Breast epithelium (tissue), 4 donors: ENCODE data around the gene PALMD. TPM values are rescaled to one million over a fixed set of nuclear protein-coding genes. Genes with fewer than 3 reads are reported as not detected.

Experiments
- DNase-seq, 2 donors: peaks; one replicate each; pipeline ENCODE4 v3.0.0-alpha.2; 2019; ENCODE audit warnings: low spot score in 2 of 2
- H3K27ac ChIP-seq, 2 donors: fragments of 200-600 bp; sonication (generic) in 1 of 2; one replicate each; pipeline ENCODE4 v1.5.1; 2016 to 2019; ENCODE audit warnings: mild to moderate bottlenecking in 1 of 2
- H3K27me3 ChIP-seq, 2 donors: fragments of 200-600 bp; sonication (generic) in 1 of 2; one replicate each; pipeline versions ENCODE4 v1.5.1 to v1.6.0; 2017 to 2019; ENCODE audit warnings: control low read depth in 1 of 2, mild to moderate bottlenecking in 1 of 2
- H3K36me3 ChIP-seq: fragments of 200-600 bp; one replicate; pipeline ENCODE4 v1.5.1; 2019
- H3K4me1 ChIP-seq, 2 donors: fragments of 200-600 bp; sonication (generic); one replicate each; pipeline ENCODE4 v1.5.1; 2016 to 2019; ENCODE audit warnings: control low read depth in 1 of 2
- H3K4me3 ChIP-seq, 3 donors: fragments of 200-600 bp; sonication (generic); 1 replicate in 2 of 3; 2 replicates in 1 of 3; pipeline ENCODE4 v1.5.1; 2016 to 2019; ENCODE audit warnings: mild to moderate bottlenecking in 3 of 3, moderate library complexity in 2 of 3
- H3K9me3 ChIP-seq, 2 donors: fragments of 200-600 bp; sonication (generic) in 1 of 2; one replicate each; pipeline ENCODE4 v1.5.1; 2016 to 2019; ENCODE audit warnings: control low read depth in 1 of 2
- CTCF ChIP-seq, 3 donors: fragments of 450-650 bp; IDR thresholded peaks; one replicate each; pipeline ENCODE4 v1.5.1; 2016 to 2017; ENCODE audit warnings: antibody characterized with exemption in 3 of 3, mild to moderate bottlenecking in 3 of 3, moderate library complexity in 3 of 3
- POLR2A ChIP-seq: fragments of 450-650 bp; IDR thresholded peaks from one replicate; pipeline ENCODE4 v1.6.1; 2016; ENCODE audit warnings: antibody characterized with exemption, mild to moderate bottlenecking, moderate library complexity
- POLR2AphosphoS5 ChIP-seq, 3 donors: sonication (generic); formaldehyde crosslinking; IDR thresholded peaks; one replicate each; pipeline ENCODE4 v1.6.1; 2017; ENCODE audit warnings: antibody characterized with exemption in 3 of 3
- intact Hi-C: fragments of 100-400 bp; cut with DNase I; formaldehyde crosslinking; loops from one replicate; pipeline ENCODE4 v1.15.1; 2023; ENCODE audit warnings: low total_unique reads
- total RNA-seq, 3 donors: library from RNA; depleted of rRNA; stranded (reverse); fragments of >200 nt; gene quantifications; one replicate each; pipeline ENCODE4 v1.1.0, GENCODE V29; 2016

The PALMD gene
- total RNA-seq, 3 donors from 2014 or later, result 35.3 to 96.7 (median 77.7) TPM

GRCh38 chr1:99700020-99700419, 54.1 kb downstream of the PALMD start:
- Histone ChIP-seq H3K9me3 (peaks cover 0 to 4% of the 10 kb centered on the region in 2 donors), H3K27ac (no peak overlapping the region), H3K27me3 (no peaks in the 10 kb centered on the region), H3K4me1 (no peaks in the 10 kb centered on the region), H3K36me3 (no peaks in the 10 kb centered on the region), H3K4me3 (no peak overlapping the region)
- intact Hi-C loops, result no loop called here
- TF ChIP-seq POLR2A, result no peak
- TF ChIP-seq POLR2AphosphoS5 (IDR thresholded peaks at IDR 0.05), result no peak
- no peak for TF ChIP-seq CTCF (IDR thresholded peaks at IDR 0.05)
- no peak for DNase-seq

GRCh38 chr1:99702221-99702620, 56.3 kb downstream of the PALMD start:
- Histone ChIP-seq H3K27ac (no peak overlapping the region), H3K9me3 (peaks cover 0 to 4% of the 10 kb centered on the region in 2 donors), H3K27me3 (no peaks in the 10 kb centered on the region), H3K36me3 (no peaks in the 10 kb centered on the region), H3K4me3 (no peak overlapping the region), H3K4me1 (no peaks in the 10 kb centered on the region)
- DNase-seq, result no peak
- intact Hi-C loops, result no loop called here
- no peak for TF ChIP-seq POLR2AphosphoS5 (IDR thresholded peaks at IDR 0.05)
- TF ChIP-seq CTCF (IDR thresholded peaks at IDR 0.05), result no peak
- TF ChIP-seq POLR2A, result no peak

- Histone ChIP-seq H3K27ac (peak overlapping the region in 1 of 2 donors; percentile 60), H3K4me3 (peak overlapping the region in 1 of 3 donors; percentile 23), H3K36me3 (no peaks in the 10 kb centered on the region), H3K9me3 (peaks cover 0 to 4% of the 10 kb centered on the region in 2 donors), H3K4me1 (no peaks in the 10 kb centered on the region), H3K27me3 (no peaks in the 10 kb centered on the region)
- no peak for DNase-seq
- intact Hi-C loops, result no loop called here
- TF ChIP-seq POLR2A (no peak), POLR2AphosphoS5 (IDR thresholded peaks at IDR 0.05) (no peak), CTCF (IDR thresholded peaks at IDR 0.05) (no peak)
Measured at GRCh38 chr1:99704356-99704816, 58.5 kb downstream of the PALMD start.

GRCh38 chr1:99705385-99705784, 59.5 kb downstream of the PALMD start:
- DNase-seq, result no peak
- intact Hi-C loops, result no loop called here
- H3K4me3 ChIP-seq, result no peak overlapping the region
- H3K27ac ChIP-seq, result no peak overlapping the region
- TF ChIP-seq POLR2AphosphoS5 (IDR thresholded peaks at IDR 0.05) (no peak), POLR2A (no peak), CTCF (IDR thresholded peaks at IDR 0.05) (no peak)
- no peaks in the 10 kb centered on the region for H3K36me3 ChIP-seq
- no peaks in the 10 kb centered on the region for H3K27me3 ChIP-seq
- peaks cover 0 to 4% of the 10 kb centered on the region in 2 donors for H3K9me3 ChIP-seq
- no peaks in the 10 kb centered on the region for H3K4me1 ChIP-seq

- no peaks in the 10 kb centered on the region for H3K4me1 ChIP-seq
- intact Hi-C loops, result no loop called here
- TF ChIP-seq CTCF (IDR thresholded peaks at IDR 0.05) (peak; percentile 75 to 89 (median 82)), POLR2A (no peak), POLR2AphosphoS5 (IDR thresholded peaks at IDR 0.05) (no peak)
- no peaks in the 10 kb centered on the region for H3K9me3 ChIP-seq
- H3K36me3 ChIP-seq, result peaks cover 2% of the 10 kb centered on the region
- DNase-seq, result peak; percentile 39 to 58
- no peak overlapping the region for H3K27ac ChIP-seq
- H3K4me3 ChIP-seq, result no peak overlapping the region
- no peaks in the 10 kb centered on the region for H3K27me3 ChIP-seq
Measured at GRCh38 chr1:99707535-99708142, 61.7 kb downstream of the PALMD start.
